HCT116 (cell line): ENCODE measurements around the gene DMGDH.

Source experiments
- CEBPB ChIP-seq: IDR thresholded peaks from 2 replicates; pipeline ENCODE4 v1.6.1; 2012; ENCODE audit warnings: low read depth
- CTCF ChIP-seq, 3 experiments: fragments of 200-600 bp in 1 of 3; sonication (generic) in 1 of 3; IDR thresholded peaks in 2 of 3; conservative IDR thresholded peaks in 1 of 3; 2 replicates each; pipeline ENCODE4 v1.5.1; 2012 to 2017; ENCODE audit warnings: low read depth in 2 of 3, low read length in 2 of 3, antibody characterized with exemption in 1 of 3, borderline replicate concordance in 1 of 3, control low read depth in 1 of 3, mild to moderate bottlenecking in 1 of 3, mixed read lengths in 1 of 3, mixed run types in 1 of 3, moderate library complexity in 1 of 3; ENCODE audit not compliant: insufficient read depth in 1 of 3
- JUND ChIP-seq: IDR thresholded peaks from 2 replicates; pipeline ENCODE4 v1.6.1; 2012
- POLR2A ChIP-seq: IDR thresholded peaks from 2 replicates; pipeline ENCODE4 v1.7.0; 2011; ENCODE audit warnings: borderline replicate concordance; ENCODE audit not compliant: insufficient read depth, insufficient read length; ENCODE audit errors: extremely low read depth
- POLR2AphosphoS5 ChIP-seq: IDR thresholded peaks from 2 replicates; pipeline ENCODE4 v1.6.1; 2011; ENCODE audit warnings: mild to moderate bottlenecking, low read depth, low read length, moderate library complexity
- REST ChIP-seq: IDR thresholded peaks from 2 replicates; pipeline ENCODE4 v1.6.1; 2012; ENCODE audit warnings: low read depth
- SRF ChIP-seq: IDR thresholded peaks from 2 replicates; pipeline ENCODE4 v1.6.1; 2012; ENCODE audit warnings: low read depth
- ZFX ChIP-seq: fragments of 450-650 bp; IDR thresholded peaks from 2 replicates; pipeline ENCODE4 v1.6.1; 2017
- ZNF274 ChIP-seq: fragments of 200-500 bp; sonication (Bioruptor generic); IDR thresholded peaks from 2 replicates; pipeline ENCODE4 v1.6.1; 2014; ENCODE audit warnings: mild to moderate bottlenecking, low read depth, low read length, inconsistent platforms

GRCh38 chr5:79075646-79076426, 6.4 kb upstream of the DMGDH start:
- TF ChIP-seq SRF, result no peak
- TF ChIP-seq POLR2A, result no peak
- TF ChIP-seq CTCF (IDR thresholded peaks at IDR 0.05 in 2 of 3, conservative IDR thresholded peaks at IDR 0.05 in 1 of 3; ENCODE audit: borderline replicate concordance in 1 of 3, insufficient read depth in 1 of 3, low read depth in 2 of 3, low read length in 2 of 3), result 0 out of 6 replicates have a peak, but pooled peaks of 1 of the 3 experiments have one; percentile 5
- no peak for TF ChIP-seq POLR2AphosphoS5
- TF ChIP-seq ZNF274, result no peak
- no peak for TF ChIP-seq ZFX
- TF ChIP-seq CEBPB, result no peak
- no peak for TF ChIP-seq REST
- no peak for TF ChIP-seq JUND
